ENCODE results near the gene CGNL1.

DNA sequence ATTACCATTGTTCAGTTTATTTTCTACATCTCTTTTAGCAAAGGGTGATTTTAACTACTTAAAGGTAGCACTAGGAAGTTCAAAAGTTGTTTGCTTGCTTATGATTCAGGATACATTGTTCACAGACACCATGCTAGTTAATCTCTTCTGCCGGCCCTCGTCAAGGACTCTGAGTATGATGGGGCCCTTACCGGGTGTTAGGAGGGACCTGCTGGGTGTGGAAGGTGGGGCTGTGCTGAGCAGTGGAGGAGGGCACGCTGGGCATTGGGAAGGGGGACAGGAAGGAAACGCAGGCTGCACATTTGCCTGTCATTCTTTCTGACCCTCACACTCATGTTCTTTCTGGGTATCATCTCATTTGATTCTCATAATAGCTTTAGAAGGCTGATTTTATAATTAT, 150.3 kb downstream of the CGNL1 start:
- TF ChIP-seq, protein P1, sequence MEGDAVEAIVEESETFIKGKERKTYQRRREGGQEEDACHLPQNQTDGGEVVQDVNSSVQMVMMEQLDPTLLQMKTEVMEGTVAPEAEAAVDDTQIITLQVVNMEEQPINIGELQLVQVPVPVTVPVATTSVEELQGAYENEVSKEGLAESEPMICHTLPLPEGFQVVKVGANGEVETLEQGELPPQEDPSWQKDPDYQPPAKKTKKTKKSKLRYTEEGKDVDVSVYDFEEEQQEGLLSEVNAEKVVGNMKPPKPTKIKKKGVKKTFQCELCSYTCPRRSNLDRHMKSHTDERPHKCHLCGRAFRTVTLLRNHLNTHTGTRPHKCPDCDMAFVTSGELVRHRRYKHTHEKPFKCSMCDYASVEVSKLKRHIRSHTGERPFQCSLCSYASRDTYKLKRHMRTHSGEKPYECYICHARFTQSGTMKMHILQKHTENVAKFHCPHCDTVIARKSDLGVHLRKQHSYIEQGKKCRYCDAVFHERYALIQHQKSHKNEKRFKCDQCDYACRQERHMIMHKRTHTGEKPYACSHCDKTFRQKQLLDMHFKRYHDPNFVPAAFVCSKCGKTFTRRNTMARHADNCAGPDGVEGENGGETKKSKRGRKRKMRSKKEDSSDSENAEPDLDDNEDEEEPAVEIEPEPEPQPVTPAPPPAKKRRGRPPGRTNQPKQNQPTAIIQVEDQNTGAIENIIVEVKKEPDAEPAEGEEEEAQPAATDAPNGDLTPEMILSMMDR (IDR thresholded peaks at IDR 0.05) = no peak
- TF ChIP-seq POLR2A (IDR thresholded peaks at IDR 0.05) (no peak), POLR2AphosphoS5 (IDR thresholded peaks at IDR 0.05) (no peak)

All from upper lobe of left lung (tissue), 4 donors.